GM21526 (cell line): ENCODE data around the gene GLI2.

ENCODE experiments used
- ATAC-seq: cut with Tn5 transposase; IDR thresholded peaks from one replicate; pipeline ENCODE4 v1.9.1; 2021; ENCODE audit warnings: moderate library complexity; ENCODE audit not compliant: unreplicated experiment, low FRiP score

GLI2 gene

DNA sequence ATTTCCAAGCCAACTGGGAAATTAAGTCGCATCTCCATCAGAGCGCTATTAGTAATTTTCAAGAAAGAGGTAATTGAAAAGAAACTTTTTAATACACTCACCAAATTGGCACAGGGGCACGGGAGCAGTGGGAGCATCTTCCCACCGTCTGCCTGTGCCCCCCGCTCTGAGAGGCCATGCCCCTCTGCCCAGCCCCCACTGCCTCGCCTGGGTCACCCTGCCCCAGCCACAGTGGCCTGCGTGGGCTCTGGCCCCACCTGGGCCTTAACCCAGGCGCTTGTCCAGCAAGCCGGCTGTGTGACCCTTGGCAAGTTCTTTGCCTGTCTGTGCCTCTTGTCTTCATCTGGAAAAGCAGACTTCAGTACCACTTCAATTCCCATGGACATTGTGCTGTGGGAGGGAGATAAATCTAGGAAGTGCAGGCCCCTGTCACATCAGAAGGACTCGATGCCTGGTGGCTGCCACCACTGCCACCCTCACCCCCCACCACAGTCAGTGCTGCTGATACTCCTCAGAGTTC is 31.9 kb downstream of the GLI2 start:
- ATAC-seq, result no peak

DNA sequence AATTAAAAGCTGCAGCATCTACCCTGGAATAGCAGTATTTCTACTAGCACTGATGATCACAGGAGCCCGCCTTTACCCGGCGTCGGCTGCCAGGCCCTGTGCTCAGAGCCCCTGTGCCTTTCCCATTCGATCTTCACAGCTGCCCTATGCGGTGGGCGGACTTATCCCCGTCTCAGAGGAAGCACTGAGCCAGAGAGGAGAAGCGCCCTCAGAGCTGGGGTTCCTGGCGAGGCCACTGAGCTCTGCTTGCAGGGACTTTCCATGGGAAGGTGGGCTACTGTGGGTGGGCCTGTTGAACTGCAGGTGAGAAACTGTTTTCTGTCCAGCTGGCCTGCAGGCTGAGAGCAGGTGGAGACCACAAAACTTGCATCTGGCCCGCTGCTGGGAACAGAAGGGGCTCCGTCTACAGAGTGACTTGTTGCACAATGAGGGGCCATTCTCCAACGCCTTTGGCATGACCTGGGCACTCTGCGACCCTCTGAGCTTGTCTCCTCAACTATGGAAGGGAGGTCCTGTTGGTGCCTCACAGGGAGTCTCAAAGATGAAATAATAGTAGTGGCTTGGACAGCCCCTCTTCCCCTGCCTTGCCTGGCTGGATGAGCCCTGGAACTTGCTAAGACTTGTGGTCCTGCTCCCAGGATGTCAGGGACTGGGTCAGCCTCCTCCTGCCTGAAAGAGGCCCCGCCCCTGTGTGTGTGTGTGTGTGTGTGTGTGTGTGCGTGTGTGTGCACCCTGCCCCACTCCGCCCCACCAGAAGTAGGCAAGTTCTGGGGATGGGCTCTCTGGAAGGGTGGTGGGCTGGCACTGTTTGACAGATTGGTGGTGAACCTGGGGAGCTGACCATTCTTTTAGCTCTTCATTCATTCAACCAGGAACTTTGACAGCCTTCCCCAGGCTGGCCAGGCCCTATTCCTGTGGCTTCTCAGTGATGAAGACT is 32.7 kb downstream of the GLI2 start:
- ATAC-seq, result no peak

DNA sequence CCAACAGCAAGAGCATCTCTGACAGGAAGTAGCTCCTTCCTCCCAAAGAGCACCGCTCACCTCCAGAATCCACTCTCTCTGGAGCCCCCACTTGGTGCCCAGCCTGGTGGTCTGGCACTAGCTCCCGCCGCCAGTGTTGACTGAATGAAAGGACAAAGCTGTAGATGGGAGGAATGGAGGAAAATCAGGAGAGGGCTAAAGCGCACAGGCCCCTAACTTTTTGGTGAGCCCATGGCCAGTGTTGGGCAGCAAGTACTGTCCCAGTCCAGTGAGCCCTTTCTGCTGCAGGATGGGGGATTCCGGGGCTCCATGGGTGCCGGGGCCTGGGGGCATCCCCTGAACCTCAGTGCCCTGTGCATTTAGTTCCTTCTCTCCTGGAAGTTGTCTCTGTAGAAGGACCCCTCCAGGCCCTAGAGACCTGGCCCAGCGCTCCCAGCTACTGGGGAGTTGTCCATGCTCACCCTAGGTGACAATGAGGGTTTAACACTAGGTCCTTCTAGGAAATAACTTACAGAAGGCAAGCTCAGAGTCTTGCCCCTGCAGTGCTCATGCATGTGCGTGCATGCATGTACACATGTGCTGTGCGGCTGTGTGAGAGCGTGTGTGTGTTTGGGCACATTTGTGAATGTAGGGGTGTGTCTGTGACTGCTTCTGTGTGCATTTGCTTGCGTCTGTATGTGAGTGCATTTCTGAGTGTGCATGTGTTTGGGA is 33.6 kb downstream of the GLI2 start:
- ATAC-seq, result no peak

DNA sequence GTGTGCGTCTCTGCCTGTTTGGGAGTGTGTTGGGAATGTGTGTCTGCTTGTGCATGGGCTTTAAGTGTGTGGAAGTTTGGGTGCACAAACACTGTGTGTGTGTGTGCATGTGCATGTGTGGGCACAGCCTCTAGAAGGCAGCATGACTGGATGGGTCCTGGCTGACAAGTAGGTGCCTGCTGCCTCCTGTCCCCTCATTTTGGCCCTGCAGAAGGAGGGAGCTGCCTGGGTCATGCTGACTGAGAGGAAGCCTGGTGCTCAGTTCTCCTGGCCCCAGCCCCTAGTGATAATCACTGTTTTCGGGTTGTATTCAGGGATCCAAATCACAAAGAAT is 34.1 kb downstream of the GLI2 start:
- no peak for ATAC-seq

DNA sequence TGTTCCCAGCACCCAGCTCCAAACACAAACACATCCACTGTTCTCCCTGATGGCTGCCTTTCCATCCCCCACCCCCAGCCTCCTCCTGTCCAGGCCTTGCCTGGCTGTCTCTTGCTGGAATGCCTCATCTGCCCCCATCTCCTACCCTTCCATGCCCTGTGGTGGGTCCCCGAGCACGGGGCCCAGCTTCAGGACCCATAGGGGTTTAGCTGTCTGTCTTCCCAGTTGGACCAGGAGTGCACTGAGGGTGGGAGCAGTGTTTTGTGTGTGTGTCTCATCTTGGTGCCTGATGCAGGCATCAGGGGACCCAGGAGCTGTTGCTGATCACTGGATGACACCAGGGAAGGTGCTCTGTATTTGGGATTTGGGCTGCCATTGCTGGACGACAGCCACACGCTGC is 34.5 kb downstream of the GLI2 start:
- no peak for ATAC-seq

DNA sequence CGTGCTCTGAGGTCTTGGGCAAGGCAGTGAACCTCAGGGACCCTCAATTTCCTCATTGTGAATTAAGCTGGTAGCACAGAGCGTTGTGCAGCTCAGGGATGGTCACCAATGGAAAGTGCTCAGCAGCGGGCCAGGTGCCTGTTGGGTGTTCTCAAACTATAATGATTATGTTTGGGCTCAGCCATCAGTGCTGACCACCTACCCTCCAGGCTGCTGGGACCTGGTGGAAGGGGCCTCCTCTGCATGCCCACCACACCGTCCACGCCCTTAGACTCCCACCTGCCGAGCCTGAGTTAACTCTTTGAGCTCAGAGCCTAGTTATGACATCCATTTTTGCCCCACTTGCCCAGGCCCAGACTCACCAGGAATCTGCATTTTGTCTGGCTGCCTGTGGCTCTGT is 35.0 kb downstream of the GLI2 start:
- no peak for ATAC-seq

DNA sequence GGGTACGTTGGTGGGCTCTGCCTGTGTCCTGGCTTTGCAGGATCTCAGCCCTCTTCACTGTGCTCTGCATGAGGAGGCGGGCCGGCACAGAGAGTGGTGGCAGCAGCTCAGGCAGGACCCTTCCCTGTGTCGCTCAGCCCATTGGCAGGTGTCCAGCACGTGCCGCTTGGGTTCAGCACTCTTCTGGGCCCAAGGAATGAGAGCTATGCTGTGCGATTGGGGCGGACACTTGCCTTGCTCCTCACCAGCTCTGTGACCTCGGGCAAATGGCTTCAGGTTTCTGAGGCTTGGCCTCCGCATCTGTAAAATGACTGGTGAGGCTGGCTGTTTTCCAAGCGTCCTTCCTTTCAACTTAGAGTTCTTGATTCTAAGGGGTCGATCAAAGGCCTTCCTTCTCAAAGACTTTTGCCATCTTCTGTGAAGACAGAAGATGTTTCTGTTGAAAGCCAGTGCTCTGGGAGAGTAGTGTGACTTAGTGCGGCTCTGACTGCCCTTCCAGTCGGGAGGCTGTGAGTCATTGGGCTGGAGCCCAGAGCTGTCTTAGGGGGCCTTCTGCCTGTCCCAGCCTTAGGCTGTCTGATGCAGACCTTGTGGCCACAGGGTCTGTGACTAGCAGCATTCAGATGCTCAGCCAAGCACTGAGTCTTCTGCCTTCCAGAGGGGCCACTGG is 35.6 kb downstream of the GLI2 start:
- no peak for ATAC-seq

DNA sequence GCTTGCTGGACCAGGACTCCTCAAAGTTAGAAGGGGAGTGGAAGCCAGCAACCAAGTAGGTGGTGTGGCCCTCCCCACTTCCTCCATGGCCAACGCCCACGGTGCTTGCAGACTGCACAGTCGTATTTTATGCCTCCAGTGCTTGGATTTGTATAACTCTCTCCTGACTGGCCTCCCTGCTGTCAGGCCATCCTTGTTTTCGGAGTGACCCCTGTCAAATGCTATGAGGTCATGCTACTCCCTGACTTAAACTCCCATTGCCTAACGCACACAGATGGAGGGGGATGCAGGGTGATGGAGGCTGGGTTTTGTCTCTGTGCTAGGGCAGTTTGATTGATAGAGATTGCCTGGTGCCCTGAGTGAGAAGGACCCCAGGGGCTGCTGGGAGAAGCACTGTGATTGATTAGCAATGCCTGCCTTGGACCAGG is 36.1 kb downstream of the GLI2 start:
- ATAC-seq, result no peak

DNA sequence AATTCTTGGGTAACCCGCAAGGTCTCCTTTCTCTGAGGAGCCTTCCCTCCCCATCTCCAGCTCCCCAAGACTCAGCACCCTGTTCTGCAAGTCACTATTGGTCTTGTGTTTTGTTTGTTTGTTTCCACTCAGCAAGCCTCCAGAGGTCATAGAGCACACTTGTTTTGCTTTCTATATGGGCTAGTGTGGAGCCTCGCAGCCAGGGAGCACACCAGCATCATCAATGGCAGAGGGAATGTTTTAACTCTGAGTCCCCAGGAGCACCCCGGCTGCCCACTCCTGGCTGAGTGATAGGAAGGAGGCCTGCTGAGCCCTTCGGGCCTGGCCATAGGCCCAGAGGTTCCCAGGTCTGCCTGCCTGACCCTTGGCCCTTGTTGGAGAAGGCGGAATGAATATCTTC is 36.6 kb downstream of the GLI2 start:
- ATAC-seq, result no peak

DNA sequence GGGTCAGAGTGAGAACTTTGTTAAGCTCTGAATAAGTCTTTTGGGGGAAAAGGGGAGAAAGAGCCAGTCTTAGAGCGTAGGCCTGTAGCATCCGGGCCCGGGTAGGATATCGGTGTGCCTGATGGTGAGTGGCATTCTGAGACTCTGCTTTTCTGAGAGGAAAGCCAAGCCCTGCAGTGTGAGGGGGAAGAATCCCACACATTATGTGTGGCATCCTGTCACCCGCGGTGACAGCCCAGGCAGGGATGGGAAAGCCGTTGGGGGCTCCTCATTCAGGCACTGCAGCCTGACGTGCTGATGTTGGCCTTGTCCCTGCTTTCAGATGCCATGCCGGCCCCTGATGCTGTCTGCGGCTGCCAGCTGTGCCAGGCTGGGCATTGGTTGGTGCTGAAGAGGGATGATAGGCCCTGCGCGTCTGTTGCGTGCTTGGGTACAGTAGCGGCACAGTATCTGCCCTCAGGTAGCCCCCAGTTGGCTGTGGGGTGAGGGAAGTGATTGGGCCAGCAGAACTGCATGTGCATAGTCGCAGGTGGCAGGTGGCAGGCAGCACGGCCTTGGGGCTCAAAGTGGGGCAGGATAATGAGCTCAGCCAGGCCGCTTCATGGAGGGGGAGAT is 37.6 kb downstream of the GLI2 start:
- ATAC-seq, result no peak

DNA sequence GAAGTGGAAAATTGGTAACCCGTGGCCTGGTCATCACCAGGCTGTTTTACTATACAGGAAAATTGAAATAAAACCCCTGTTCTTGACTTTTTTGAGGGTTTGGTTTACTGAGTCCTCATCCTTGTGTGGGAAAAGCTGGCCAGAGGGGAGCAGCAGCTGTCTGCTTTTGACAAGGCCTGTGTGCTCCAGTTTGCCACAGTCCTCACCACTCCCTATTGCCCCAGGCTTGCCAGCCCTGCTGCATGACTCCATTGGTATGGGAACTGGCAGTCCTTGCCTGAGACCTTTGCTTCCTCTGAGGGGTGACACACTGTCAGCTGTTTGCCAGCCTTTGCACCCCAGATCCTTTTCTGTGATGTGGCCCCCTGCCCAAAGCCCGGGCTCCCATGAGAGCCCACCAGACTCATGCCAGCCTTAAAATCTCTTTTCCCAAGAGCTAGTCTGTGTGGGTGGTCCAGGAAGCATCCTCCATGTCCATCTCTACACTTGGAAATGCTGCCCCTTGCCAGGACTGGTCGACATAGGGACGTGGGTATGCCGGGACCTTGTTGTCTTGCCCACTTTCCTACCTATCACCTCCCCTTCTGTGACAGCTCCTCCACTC is 39.0 kb downstream of the GLI2 start:
- no peak for ATAC-seq

DNA sequence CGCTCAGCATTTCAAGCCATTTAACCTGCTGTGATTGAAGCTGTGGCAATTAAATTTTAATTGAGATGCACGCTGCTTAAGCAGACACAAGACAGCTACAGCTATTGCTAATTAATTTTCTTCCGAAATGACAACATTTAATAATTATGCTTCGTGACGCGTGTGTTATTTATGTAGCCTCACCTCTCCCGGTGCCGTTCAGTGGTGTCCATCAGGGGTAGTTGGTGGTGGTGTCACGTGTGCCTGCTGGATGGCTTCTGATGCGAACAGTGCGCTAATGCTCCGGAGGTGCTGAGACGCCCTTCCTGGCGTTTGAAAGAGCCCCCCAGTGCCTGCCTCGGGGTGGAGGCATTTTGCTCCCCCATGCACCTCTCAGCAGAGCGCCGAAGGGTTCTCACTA is 39.5 kb downstream of the GLI2 start:
- ATAC-seq, result no peak

DNA sequence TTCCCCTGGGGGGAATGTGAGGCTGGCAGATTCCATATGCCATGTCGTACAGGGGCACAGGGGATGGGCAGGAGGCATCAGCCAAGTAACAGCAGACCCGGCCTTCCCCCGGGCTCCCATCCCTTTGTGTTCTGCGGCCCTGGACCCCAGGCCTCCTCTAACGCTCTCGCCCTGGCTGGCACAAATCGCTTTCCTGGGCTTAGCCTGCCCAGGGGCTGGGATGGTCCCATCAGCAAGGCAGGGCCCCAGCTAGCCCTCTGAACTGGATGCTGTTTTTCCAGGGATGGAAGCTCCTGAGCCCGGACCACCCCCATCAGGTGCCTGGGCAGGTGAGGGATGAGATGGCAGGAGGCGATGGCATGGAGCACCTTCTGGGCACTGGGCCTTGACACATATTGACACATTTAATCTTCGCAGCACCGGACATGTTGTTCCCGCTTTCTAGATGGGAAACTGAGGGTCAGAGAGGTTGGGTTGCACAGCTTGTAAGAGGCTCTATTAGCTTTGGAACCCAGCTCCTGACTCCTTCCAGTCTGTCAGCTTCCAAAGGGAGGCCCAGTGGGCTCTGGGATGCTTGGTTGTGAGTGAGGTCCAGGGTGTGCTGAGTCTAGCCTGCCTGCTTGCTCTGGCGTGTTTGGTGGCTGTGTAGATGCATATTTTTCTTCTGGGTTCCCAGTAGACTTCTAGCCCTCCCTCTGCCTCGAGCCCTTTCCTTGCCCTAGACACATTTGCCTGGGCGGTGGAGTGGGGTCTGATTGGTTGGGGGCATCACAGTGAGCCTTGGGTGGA is 40.3 kb downstream of the GLI2 start:
- ATAC-seq, result no peak

DNA sequence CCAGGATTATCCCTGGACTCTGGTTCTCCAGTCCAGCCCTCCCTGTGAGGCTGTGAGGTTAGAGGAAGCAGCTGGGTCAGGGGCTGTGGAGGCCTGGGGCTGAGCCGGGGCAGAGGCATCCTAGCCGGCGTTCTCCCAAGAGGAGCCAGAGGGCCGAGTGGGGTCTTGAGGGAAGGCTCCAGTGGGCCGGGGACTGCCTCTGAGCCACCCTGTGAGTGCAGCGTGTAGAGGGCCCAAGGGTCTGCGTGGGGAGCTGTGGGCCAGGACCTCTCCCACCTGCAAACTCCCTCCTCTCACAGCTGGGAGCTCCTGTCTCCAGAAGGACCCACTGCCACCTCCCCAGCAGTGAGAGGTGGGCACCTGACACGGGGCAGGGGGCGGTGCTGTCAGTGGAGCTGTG is 41.0 kb downstream of the GLI2 start:
- ATAC-seq, result no peak

DNA sequence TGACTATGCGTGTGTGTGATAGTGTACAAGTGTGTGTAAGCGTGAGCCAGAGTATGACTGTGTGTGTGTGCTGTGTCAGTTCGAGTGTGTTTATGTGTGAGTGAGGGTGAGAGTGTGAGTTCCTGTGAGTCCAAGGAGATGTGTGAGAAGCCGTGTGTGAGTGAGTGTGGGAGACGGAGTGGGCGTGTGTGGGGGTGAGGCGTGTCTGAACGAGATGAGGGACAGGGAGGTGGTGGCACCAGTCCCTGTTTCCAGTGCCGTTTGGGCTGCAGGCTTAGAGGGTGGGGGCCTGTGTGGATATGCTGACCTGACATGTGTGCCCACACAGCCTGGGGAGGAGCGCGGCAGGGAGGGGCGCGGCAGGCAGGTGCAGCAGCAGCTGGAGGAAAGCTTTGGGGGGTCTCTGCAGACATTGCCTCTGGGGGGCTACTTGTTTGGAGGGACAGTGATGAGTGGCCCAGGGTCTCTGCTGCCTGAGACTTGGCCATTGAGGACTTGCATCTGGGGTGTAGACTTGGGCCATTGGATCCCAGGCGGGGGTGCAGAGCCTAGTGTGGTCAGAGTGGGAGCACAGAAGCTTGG is 41.6 kb downstream of the GLI2 start:
- ATAC-seq, result no peak

DNA sequence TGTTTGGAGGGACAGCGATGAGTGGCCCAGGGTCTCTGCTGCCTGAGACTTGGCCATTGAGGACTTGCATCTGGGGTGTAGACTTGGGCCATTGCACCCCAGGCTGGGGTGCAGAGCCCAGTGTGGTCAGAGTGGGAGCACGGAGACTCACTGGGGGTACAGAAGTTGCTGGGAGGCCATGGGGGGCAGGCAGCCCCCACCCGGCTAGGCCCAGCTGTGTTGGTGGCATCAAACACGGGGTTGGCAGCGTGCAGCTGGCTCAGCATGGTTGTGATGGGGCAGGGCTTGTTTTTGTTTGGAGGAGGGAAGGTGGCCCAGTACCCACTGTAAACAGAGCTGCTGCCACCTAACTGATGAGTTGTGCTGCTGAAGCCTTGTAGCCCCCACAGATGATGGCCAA is 42.1 kb downstream of the GLI2 start:
- no peak for ATAC-seq

DNA sequence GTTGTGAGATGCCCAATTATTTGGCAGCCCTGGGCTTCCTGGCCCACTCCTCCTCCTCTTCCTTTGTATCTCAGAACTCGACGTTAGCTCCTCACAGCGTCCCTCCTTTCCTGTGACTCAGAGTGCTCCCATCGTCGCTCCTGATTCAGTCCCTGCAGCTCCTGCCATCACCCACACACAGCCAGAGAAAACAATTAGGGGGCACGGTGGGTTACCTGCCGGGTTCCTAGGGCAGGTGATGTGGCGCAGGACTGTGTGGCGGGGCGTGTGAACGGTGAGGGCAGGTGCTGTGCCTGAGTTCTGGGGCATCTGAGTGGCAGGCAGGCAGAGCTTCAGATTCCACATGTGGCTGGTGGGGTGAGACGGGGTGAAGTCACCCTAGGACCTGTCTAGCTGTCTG is 42.6 kb downstream of the GLI2 start:
- ATAC-seq, result no peak

DNA sequence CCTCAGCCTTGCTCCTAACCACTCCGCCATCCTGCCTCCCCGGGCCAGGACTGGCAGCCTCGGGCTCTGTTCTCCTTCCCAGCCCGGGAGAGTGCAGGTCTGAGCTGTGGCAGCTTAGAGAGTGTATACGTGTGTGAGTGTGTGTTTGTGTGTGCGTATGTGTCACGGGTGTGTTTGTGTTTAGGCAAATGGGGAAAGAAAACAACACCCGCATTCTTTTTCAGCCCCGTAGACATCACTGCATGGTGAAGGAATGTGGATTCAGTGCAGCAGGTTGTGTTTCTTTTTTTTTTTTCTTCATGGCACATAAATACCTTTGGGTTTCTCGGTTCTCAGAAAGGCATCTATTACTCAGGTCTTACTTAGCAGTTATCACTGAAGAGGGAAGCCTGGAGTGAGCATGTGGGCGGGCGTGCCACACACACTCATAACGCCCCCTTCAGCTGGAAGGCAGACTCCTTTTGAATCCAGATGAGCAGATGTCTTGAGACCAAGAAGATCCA is 44.2 kb downstream of the GLI2 start:
- no peak for ATAC-seq

DNA sequence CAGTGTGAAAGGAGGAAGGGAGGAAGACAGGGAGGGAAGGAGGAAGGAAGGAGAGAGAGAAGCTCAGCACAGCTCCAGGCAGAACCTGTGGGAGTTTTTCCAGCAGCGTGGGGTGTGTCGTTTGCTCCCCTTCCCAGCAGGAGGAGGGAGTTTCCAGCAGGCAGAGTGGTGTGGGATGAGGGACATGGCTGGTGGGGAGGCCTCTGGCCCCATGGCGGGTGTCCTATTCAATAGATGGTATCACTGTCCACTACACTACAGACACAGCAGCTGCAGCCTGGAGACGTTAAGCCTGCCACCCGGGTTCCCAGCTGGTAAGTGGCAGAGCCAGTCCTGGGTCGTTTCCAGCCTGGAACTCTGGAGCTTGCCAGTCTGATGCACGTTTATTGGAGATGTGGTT is 44.7 kb downstream of the GLI2 start:
- no peak for ATAC-seq
